ENCODE measurements around the gene ZNF598.
"Not testable (repeated sequence)": the region's sequence is repeated elsewhere in the genome, so short reads cannot be mapped to it uniquely, and the experiment has no call there.

ZNF598 gene

GRCh38 chr16:1960665-1961630 is 48.7 kb downstream of the ZNF598 start:
- DNase-seq, result no peak

GRCh38 chr16:1959269-1960039 is 50.2 kb downstream of the ZNF598 start, which contains the start of gene NDUFB10:
Gene NDUFB10, plus strand, starts transcription at chr16:1959538. Its CDS starts 87 bp downstream, at chr16:1959625.
- peak; percentile 40 to 96 (median 84) for DNase-seq

GRCh38 chr16:1958715-1959268 is 50.8 kb downstream of the ZNF598 start:
- peak in 1 of 51 donors; percentile 5 for DNase-seq

GRCh38 chr16:1958143-1958491 is 51.5 kb downstream of the ZNF598 start:
- not testable (repeated sequence) for DNase-seq

GRCh38 chr16:1957434-1958142 is 52.0 kb downstream of the ZNF598 start:
- not testable (repeated sequence) for DNase-seq

- DNase-seq, result no peak
Measured at GRCh38 chr16:1953734-1954133, 55.9 kb downstream of the ZNF598 start.

- no peak for DNase-seq
Measured at GRCh38 chr16:1950559-1950958, 59.1 kb downstream of the ZNF598 start.

- DNase-seq, result no peak
Measured at GRCh38 chr16:1950047-1950446, 59.6 kb downstream of the ZNF598 start.

- no peak for DNase-seq
Measured at GRCh38 chr16:1949507-1949906, 60.1 kb downstream of the ZNF598 start.
